HCEC 1CT (cell line): ENCODE data around the gene TNRC6B.
"Not testable (repeated sequence)": the region's sequence is repeated elsewhere in the genome, so short reads cannot be mapped to it uniquely, and the experiment has no call there.

Source experiments
- DNase-seq: peaks from one replicate; pipeline ENCODE4 v3.0.0-alpha.2; 2017

The TNRC6B gene

DNA sequence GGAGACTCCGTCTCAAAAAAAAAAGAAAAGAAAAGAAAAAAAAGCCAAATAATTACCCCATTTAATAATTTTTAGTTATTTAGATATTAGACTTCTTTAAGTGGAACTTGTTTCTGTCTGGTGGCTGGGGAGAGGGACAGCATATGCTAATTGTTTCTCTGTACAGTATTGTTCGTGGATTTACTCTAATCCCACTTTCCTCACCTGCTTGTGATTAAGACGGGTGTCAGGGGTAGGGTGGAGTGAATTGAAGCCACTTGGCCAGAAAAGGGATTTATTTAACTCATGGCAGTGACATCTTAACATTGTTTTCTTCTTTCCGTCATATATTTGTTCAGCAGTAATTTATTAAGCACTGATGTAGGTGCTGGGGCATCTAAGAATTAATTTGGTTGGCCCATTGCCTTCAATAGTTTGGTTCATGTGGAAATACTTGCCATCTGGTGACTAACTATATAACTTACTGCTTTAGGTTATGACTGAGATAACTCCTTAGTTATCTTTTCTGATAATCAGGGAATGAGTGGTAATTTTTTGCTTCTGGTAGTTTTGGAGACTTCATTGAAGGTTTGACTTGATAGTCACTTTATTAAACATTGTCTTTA is 4.6 kb downstream of the TNRC6B start:
- no peak for DNase-seq

- DNase-seq = peak; percentile 65
Observed at GRCh38 chr22:40183029-40183581, 5.4 kb downstream of the TNRC6B start.

DNA sequence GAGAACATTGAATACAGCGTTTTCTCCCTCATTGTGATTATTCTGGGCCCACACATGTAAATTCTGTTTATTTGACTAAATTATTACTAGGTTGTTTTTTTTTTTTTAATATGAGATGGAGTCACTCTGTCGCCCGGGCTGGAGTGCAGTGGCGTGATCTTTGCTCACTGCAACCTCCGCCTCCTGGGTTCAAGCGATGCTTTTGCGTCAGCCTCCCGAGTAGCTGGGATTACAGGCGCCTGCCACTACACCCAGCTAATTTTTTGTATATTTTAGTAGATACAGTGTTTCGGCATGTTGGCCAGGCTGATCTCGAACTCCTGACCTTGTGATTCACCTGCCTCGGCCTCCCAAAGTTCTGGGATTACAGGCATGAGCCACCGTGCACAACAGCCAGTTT is 5.9 kb downstream of the TNRC6B start:
- DNase-seq = not testable (repeated sequence)

DNA sequence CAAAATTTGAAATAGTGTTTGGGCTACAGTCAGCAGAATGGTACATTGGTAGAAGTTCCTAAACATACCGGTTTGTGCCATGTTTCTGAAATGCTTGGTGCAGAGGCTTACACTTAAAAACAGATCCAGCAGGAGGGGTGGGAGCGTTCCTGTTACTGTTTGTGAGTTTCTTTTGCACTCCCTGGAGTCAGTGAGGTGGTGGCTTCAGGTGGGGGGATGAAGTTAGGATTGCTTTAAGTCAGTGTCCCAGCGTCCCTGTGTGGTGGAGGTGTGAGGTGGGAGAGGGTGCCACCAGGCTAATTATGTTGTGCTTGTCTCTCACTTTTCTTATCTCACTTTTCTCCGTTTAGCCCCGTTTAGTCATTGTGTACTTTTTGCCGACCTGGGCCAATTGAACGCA is 9.7 kb downstream of the TNRC6B start:
- no peak for DNase-seq

DNA sequence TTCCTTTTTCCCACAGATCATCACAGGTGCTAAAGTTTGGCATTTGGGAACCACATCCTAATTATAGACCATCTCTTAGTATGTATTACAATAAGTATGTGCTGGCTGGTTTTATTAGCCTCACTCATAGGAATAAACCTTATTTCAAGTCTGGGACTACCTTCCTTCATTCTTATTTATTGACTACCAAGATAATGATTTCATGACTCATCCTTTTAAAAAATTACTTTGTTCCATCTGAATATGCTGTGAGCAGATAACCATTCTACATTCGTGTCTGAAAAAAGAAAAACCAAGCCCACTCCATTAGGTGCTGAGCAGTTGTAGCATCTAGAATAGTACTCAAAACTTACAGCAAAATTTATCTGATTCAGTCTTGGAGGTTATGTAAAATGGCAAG is 12.3 kb downstream of the TNRC6B start:
- no peak for DNase-seq

DNA sequence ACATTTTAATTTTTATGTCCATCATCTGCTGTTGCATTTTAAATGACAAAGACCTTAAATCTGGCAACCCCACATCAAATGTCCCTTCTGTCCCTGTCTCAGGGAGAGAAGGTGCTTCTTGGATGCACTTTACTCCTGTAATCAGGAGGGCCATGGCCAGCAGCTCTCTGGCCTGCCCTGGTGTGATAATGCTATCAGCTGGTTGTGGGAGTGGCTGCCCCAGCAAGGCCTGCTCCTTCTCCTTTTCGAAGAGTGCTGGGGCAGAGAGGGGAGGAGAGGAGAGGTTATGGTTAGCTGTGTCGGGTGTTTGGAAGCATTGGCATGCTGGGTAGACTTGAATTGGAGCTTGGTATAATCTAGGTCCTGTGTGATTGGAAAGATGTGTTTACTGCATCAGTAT is 12.8 kb downstream of the TNRC6B start:
- DNase-seq = no peak

DNA sequence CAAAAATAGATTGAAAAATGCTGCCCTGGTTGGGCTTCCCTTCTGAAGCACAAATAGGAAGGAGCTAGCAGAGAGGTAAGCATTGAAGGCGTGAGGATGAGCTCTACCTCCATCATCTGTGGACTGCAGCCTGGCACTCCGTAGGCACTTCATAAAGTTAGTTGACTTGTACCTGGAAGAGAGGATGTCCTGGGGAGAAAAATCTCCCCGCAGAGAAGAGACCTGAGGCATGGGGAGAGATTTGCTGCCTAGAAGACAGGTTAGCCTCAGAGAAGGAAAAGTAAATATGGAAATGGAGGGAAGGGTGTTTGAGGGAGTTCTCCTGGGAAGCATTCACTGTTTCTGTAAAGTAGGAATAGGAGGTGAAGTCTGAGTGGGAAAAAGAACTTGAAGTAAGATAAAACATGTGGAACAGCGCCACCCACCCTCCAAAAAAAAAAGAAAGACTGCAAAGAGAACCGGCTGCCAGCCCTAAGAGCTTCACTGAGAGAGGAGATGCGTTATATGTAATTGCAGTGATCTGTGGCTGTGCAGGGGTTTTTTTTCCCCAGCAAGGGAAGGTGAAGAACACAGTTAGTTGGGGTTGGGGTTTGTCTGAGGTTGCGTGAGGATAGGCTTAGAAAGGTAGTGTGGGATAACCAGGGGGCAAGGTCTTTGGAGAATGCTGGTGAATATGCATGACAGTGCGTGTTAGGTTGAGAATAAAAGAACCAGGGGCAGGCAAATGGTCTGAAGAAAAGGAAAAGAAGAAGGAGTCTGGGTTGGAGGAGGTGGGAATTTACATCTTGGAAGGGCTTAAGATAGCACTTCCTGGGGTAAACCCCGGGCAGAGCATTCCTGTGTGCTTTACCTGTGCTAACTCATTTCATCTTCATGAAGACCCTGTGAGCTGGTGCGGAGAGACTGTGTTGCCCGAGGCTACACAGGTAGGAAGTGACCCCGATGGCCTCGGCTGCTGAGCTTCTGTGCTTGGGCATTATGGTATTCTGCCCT is 16.0 kb downstream of the TNRC6B start:
- peak; percentile 41 for DNase-seq

GRCh38 chr22:40194656-40195055 is 16.9 kb downstream of the TNRC6B start:
- no peak for DNase-seq

DNA sequence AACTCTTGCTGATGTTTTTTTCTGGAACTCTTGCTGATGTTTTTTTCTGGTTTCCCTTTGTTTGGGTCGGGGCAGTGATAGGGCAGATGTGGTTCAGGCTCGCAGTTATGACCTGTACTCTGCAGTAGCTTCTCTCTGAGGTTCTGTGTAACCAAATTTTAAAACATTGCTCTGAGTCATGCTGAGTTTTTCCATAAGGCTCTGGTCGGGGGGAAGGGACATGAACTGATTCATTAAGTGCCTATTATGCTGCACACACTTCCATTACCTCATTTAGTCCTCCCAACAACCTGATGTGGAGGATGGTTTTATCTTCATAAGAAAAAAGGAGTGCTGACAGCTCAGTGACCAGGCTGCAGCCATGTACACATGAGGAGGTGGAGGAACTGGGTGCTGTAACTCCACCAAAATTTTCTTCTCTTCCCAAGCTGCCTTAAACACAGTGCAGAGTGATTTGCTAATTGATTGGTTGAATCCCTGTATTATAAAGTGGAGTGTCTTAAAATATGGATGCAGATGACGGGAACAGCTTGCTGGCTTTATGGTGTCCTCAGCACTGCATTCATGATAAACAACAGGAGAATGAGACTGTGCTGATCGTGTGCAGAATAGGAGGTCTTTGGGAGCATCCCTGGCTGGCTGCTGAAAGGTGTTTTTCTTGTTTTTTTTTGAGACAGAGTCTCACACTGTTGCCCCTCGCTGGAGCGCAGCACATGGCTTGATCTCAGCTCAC is 19.1 kb downstream of the TNRC6B start:
- peak; percentile 93 for DNase-seq

DNA sequence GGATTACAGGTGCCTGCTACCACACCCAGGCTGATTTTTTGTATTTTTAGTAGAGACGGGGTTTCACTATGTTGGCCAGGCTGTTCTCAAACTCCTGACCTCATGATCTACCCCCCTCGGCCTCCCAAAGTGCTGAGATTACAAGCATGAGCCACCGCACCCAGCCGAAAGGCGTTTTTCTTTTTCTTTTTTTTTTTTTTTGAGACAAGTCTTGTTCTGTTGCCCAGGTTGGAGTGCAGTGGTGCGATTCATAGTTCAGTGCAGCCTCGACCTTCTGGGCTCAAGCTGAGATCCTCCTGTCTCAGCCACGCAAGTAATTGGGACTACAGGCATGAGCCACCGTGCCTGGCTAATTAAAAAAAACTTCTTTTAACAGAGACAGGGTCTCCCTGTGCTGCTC is 19.7 kb downstream of the TNRC6B start:
- not testable (repeated sequence) for DNase-seq

- DNase-seq = no peak
Observed at GRCh38 chr22:40198733-40199132, 21.0 kb downstream of the TNRC6B start.

GRCh38 chr22:40199223-40199622 is 21.5 kb downstream of the TNRC6B start:
- no peak for DNase-seq

DNA sequence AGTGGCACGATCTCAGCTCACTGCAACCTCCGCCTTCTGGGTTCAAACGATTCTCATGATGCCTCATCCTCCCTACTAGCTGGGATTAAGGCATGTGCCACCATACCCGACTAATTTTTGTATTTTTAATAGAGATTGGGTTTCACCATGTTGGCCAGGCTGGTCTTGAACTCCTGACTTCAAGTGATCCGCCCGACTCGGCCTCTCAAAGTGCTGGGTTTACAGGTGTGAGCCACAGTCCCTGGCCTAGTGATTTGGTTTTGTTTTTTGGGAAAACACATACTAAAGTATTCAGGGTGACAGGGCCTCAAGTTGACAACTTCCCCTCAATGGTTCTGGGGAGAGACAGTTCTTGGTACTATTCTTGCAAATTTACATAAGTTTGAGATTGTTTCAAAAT is 22.1 kb downstream of the TNRC6B start:
- DNase-seq = no peak

DNA sequence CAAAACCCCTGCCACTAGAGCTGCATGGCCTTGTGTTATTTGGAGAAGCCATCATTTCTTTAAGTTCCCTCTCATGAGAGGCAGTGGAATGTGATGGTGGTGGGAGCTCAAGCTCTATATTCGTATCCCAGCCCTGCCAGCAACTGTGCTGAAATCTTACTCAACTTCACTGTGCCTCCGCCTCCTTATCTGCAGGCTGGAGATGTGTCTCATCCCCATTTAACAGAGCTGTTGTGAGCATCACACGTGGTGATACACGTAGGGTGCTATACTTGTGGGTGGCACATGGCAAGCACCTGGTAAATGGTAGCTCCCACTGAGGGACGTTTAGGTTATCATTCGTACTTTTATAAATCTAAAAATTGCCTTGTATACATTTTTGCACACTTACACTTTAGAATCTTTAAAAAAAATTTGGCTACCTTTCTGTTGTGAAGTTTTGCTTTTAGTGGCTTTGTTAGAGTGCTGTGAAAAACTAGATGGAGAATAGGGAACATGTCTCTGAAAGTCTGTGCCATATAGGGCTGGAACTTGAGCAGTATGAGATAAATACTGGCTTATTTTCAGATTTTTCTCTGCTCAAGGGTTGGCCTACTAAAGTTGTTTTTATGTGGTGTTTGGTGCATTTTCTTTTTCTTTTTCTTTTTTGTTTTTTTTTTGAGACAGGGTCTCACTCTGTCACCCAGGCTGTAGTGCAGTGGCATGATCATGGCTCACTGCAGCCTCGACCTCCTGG is 23.2 kb downstream of the TNRC6B start:
- DNase-seq = no peak

DNA sequence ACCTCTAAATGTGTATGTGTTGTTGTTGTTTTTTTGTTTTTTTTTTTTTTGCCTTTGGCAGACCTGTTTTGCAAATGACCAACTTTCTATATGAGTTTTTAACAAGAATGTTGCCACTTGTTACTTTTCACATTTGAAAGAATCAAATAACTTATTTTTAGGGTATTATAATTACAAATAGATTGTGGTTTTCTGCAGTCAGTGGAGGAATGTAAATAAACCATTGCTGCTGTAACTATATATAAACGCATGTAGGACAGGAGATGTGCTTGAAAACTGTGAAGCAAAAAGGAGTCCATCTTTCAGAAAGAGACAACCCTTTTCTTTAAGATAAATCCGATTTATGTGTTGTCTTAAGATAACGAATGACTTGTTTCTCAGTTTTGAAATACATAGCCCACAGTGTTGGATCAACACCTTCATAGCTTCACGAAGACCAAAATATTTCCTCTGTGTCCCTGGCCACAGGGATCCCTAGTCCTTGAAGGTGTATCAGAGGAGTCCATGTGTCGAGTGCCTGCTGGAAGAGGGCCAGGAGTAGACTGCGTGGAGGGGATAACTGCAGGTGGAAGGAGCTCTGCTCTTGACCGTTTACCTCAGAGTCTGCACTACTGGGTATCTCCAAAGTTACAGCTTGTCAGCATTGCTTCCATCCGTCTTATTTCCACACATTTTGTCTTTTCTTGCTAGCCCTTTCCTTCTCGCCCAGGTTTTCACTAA is 24.7 kb downstream of the TNRC6B start:
- DNase-seq = peak; percentile 26

DNA sequence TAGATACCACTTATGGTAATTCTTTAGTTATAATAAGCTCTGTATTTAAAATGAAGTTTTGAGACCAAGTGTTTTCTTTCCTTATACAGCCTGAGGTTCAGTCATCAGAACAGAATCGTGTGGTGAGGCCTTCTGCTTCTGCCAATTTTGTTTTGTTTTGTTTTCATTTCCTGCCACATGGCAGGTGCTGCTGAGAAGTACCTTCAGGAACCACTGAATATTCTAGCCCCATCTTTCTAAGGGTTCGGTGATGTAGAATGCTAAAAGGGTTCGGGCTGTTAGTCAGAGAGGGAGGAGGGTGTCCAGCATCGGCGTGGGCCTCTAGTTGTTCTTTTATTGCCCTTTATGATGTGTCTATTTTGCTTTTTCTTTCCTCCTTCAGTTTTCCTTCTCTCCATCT is 25.8 kb downstream of the TNRC6B start:
- DNase-seq = peak; percentile 15

GRCh38 chr22:40204321-40205116 is 26.8 kb downstream of the TNRC6B start:
- peak; percentile 71 for DNase-seq

- DNase-seq = no peak
Observed at GRCh38 chr22:40206561-40206960, 28.8 kb downstream of the TNRC6B start.

GRCh38 chr22:40210818-40211217 is 33.1 kb downstream of the TNRC6B start:
- no peak for DNase-seq

DNA sequence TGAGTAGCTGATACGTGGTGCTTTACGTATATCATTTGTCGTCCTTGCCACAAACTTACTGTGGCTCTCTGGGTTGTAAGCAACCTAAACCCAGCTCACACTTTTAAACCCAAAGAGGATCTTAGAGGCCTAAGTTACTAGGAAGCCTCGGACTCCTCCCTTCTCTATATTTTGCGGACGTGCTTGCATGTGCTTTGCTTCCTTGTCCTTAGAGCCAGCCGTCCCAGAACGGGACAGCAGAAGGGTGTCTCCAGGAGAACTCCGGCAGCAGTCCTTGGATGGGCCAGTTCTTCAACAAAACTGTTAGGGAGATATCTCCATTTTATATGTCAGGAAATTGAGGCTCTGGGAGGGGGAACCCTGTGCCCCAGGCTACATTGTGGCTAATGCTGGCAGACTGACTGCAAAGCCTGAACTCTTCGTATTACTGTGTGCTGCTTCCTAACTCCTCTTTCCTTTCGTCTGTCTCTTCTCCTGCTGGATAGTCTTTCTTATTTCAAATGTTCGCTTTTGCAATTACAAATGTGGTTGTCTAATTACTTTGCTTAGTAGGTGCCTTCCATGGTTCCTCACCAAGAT is 33.8 kb downstream of the TNRC6B start:
- no peak for DNase-seq

- no peak for DNase-seq
Observed at GRCh38 chr22:40212121-40212520, 34.4 kb downstream of the TNRC6B start.
